ENCODE results near the gene ART1.

ART1 gene

DNA sequence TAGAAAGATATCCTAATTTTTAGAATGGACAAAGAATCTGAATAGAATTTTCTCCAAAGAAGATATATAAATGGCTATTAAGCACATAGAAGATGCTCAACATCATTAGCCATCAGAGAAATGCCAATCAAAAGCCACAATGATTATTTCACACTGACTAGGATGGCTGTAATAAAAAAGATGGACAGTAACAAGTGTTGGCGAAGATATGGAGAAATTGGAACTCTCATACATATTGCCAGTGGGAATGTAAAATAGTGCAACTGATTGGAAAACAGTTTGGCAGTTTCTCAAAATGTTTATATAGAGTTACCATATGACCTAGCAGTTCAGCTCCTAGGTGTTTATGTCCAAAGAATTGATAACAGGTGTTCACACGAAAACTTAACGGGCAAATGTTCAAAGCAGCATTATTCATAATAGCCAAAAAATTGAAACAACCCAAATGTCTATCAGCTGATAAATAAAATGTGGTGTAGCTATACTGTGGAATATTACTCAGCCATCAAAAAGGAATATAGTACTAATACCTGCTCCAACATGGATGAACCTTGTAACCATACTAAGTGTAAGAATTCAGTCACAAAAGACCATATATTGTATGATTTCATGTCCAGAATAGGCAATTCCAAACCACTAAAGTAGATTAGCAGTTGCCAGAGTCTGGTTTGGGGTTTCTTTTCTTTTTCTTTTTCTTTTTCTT is 32.8 kb upstream of the ART1 start:
- TF ChIP-seq, protein P1, sequence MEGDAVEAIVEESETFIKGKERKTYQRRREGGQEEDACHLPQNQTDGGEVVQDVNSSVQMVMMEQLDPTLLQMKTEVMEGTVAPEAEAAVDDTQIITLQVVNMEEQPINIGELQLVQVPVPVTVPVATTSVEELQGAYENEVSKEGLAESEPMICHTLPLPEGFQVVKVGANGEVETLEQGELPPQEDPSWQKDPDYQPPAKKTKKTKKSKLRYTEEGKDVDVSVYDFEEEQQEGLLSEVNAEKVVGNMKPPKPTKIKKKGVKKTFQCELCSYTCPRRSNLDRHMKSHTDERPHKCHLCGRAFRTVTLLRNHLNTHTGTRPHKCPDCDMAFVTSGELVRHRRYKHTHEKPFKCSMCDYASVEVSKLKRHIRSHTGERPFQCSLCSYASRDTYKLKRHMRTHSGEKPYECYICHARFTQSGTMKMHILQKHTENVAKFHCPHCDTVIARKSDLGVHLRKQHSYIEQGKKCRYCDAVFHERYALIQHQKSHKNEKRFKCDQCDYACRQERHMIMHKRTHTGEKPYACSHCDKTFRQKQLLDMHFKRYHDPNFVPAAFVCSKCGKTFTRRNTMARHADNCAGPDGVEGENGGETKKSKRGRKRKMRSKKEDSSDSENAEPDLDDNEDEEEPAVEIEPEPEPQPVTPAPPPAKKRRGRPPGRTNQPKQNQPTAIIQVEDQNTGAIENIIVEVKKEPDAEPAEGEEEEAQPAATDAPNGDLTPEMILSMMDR (IDR thresholded peaks at IDR 0.05; ENCODE audit: low read depth, low read length): no peak
- no peak for DNase-seq (ENCODE audit: extremely low read depth, low read depth)

DNA sequence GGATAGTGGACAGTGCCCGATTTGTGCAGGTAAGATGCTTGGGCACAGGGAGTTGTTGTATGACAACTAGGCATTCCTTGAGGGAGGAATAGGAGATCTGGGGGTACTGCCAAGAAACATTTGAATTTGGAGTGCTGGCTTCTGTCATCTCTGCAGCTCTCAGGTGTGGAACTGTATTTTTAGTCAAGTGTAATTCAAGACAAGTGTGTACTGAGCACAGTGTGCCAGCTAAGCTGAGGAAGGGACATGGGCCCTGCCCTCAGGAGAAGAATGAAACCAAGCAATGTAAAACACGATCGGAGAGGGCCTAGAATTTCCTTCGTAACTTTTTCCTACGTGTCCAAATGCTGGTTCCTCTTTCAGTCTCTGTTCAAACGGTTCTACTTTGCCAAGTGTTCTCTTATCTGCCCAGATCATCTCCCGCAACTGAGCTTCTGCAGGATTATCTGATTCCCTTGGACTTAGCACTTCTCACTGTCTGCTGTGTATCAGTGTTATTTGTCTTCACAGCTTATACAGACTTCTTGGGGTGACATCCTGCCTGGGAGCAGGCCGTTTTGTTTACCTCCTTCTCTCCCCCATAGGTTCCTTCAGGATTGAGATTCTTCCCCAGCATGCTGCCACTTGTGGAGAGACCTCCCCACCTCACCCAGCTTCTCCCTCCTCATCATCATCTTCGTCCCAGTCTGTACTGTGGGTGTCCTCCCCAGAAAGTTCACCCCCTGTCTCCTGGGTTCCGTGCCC is 30.8 kb upstream of the ART1 start:
- TF ChIP-seq, protein P1 (IDR thresholded peaks at IDR 0.05; ENCODE audit: low read depth, low read length): no peak
- DNase-seq (ENCODE audit: extremely low read depth, low read depth): no peak

DNA sequence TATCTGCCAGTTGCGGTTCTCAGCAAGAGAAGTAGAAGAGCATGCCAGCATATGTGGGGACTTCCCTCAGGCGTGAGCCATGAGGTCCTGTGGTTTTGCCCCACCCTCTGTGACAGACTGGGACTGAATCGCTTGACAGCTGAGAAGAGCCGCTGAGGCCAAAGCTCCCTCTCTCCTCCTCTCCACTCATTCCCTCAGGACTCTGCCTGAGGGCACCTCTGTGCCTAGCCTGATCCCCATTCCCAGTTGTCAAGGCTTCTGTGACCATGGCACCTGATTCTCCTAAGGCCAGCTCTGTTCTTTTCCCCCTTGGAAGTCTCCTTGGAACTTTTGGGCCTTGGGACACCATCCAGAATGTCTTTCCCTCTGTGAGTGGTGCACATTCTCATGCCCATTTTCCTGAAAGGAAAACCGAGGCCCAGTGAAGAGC is 30.2 kb upstream of the ART1 start:
- TF ChIP-seq, protein P1 (IDR thresholded peaks at IDR 0.05; ENCODE audit: low read depth, low read length): no peak
- no peak for DNase-seq (ENCODE audit: extremely low read depth, low read depth)

DNA sequence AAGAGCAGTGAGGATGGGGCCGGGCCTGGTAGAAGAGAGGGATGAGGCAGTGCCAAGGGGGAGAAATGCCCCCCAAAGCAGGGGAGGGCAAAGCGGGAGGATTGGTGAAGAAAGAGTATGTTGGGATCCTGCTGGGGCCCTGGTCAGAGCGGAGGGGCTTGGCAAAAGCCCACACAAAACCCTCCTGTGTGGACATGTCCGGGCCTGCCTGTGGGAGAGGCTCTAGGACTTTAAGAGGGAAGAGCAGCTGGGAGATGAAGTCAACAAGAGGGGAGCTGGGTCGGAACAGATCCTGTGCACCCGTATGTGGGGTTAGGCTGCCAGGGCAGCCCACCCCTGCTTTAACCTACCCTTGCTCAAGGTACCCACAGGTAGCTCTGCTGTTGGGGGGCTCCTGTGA is 28.9 kb upstream of the ART1 start:
- no peak for DNase-seq (ENCODE audit: extremely low read depth, low read depth)
- TF ChIP-seq, protein P1 (IDR thresholded peaks at IDR 0.05; ENCODE audit: low read depth, low read length): no peak

DNA sequence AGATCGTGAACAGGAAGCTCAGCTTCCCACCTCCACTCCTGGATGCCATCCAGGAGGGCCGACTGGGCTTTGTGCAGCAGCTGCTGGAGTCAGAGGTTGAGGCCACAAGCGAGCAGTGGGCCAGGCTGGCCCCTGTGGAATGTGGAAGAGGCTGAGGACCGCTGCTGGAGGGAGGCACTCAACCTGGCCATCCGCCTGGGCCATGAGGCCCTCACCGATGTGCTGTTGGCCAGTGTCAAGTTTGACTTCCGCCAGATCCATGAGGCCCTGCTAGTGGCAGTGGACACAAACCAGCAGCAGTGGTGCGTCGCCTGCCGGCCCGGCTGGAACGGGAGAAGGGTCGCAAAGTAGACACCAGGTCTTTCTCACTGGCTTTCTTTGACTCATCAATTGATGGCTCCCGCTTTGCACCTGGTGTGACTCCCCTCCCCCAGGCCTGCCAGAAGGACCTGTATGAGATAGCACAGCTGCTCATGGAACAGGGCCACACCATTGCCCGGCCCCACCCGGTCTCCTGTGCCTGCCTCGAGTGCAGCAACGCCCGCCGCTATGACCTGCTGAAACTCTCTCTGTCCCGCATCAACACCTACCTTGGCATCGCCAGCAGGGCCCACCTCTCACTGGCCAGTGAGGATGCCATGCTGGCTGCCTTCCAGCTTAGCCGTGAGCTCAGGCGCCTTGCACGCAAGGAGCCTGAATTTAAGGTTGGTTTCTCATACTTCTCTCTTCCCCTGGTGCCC is 28.0 kb upstream of the ART1 start:
- DNase-seq (ENCODE audit: extremely low read depth, low read depth): no peak
- TF ChIP-seq, protein P1 (IDR thresholded peaks at IDR 0.05; ENCODE audit: low read depth, low read length): no peak

DNA sequence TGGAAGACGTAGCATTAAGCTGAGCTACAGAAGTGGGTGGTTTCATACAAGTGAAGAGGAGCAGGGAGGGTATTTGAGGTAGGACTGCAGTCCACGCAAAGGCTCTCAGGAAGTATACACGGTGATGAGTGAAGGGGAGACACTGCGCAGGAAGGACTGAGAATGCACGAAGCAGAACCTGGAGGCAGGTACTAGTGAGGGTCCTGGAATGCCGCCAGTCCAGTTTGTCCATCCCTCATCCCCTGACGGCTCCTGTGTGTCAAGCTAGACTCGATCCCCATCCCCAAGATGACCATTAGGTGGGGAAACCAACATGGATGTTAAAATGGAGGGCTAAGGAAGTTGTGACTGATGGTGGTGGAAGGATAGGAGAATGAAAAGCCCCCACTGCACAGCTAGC is 26.9 kb upstream of the ART1 start:
- TF ChIP-seq, protein P1 (IDR thresholded peaks at IDR 0.05; ENCODE audit: low read depth, low read length): no peak
- no peak for DNase-seq (ENCODE audit: extremely low read depth, low read depth)

DNA sequence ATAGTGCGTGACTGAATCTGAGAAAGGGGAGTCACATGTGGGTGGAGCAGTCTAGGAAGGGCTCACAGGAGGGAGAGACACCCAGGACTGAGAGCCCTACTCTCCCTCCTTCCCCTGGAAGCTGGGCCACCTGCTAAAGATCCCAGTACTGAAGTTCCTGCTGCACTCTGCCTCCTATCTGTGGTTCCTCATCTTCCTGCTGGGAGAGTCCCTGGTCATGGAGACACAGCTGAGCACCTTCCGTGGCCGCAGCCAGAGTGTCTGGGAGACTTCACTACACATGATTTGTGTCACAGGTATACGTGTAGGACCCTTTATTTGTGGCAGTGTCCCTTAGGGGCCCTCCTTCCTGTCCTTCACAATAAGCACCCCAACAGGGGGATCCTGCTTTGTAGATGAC is 22.4 kb upstream of the ART1 start:
- no peak for DNase-seq (ENCODE audit: extremely low read depth, low read depth)
- TF ChIP-seq, protein P1 (IDR thresholded peaks at IDR 0.05; ENCODE audit: low read depth, low read length): no peak

Data from AG09319 (cell line).